ENCODE results near the gene IAH1.

Gene IAH1

GRCh38 chr2:9533663-9534062, 59.3 kb downstream of the IAH1 start:
- no peak for DNase-seq

- no peak for DNase-seq
Measured at GRCh38 chr2:9535177-9535576, 60.8 kb downstream of the IAH1 start.

GRCh38 chr2:9536504-9536903, 62.2 kb downstream of the IAH1 start:
- no peak for DNase-seq

GRCh38 chr2:9538000-9538507, 63.7 kb downstream of the IAH1 start:
- no peak for DNase-seq

All from NCI-H526 (cell line).